Stomach (tissue), 4 donors: Measurements from ENCODE around the gene NDNF.

Experiments
- CTCF ChIP-seq, 7 experiments: fragments of 450-650 bp in 4 of 7; fragments of 200-600 bp in 3 of 7; sonication (generic) in 3 of 7; IDR thresholded peaks; one replicate each; pipeline ENCODE4 v1.5.1; 2016 to 2019; ENCODE audit warnings: antibody characterized with exemption in 7 of 7, control low read depth in 2 of 7, mild to moderate bottlenecking in 1 of 7
- EP300 ChIP-seq: sonication (generic); formaldehyde crosslinking; IDR thresholded peaks from one replicate; pipeline ENCODE4 v1.6.1; 2017; ENCODE audit warnings: antibody characterized with exemption
- POLR2A ChIP-seq, 4 donors: fragments of 450-650 bp; IDR thresholded peaks; one replicate each; pipeline ENCODE4 v1.6.1; 2016; ENCODE audit warnings: antibody characterized with exemption in 4 of 4, control low read depth in 2 of 4, mild to moderate bottlenecking in 1 of 4, moderate library complexity in 1 of 4
- POLR2AphosphoS5 ChIP-seq, 3 donors: sonication (generic); formaldehyde crosslinking; IDR thresholded peaks; one replicate each; pipeline ENCODE4 v1.6.1; 2016; ENCODE audit warnings: antibody characterized with exemption in 3 of 3

GRCh38 chr4:121015421-121015820, 56.9 kb downstream of the NDNF start:
- TF ChIP-seq POLR2A (IDR thresholded peaks at IDR 0.05) (no peak), POLR2AphosphoS5 (IDR thresholded peaks at IDR 0.05) (no peak), CTCF (IDR thresholded peaks at IDR 0.05) (no peak), EP300 (no peak)
